Dedifferentiated amniotic fluid mesenchymal stem cell (primary cell): ENCODE data around the gene ARHGAP22.

Experiments used
- DNase-seq: peaks from one replicate; pipeline ENCODE4 v3.0.0-alpha.2; 2016; ENCODE audit errors: extremely low spot score

ARHGAP22 gene

DNA sequence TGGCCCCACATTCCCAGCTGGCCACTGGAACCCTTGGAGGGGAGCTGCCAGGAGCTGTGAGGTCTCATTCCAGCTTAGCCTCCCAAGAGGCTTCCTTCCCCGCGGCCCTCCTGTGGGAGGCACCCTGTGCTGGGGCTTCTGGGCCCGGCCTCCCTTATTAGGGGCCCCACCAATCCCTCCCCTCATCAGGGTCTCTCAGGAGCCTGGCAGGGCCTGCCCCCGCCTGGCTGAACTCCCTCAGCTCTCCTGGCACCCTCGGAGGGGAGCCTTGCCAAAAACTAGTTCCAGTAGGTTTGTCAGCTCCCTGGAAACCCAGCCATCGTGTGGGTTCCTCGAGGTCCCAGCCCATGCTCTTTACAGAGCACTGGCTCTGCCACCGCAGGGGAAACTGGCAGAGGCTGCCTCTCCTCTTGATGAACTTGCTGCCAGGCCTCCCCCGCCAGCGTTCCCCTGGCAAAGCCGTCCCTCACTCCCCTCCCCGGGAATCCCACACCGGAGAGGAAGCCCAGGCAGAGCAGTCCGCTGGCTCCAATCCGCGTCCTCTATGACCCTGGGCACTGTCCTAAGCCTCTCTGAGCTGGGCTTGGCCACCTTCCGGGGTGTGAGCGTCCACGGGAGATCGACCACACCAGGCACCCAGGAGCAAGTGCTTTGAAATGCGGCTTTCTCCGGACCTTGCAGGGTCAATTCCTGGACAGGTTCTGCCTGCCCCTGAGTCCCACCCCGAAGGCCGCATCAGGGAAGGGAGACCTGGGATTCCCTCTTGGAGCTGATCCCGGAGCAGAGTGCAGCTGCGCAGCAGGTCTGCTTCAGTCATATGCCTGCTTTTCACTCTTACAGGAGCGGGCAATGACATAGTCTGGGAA, 139.8 kb downstream of the ARHGAP22 start:
- DNase-seq = no peak

DNA sequence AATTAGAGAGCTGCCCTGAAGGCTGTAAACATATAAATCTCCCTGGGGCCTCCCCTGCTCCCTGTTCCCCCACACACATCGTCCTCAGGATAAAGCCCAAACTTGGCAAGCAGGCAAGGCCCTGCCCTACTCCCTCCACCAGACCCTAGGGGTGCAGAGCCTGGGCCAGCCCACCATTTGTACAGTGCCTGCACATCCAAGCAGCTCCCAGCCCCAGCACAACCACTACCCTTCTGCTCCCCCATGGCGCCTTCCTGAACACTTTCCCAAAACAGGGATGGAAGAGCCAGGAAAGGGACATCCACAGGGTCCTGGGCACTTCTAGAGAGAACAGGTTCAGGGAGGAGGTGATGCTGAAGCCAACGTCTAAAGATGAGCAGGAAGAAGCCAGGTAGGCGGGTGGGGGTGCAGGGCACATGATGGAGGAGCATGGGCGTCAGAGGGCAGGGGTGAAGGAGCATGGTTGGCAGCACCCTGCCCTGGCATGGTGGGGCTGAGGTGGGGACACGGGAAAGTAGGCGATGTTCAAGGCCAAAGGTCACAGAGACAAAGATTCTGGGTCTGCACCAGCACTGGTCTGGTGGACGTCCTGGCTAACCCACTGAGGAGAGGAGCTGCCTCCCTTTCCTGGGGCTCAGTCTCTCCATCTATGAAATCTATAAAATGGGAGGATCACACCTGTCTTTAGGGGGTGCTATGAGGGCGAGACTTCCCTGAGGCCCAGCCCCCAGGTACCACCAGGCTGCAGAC, 140.6 kb downstream of the ARHGAP22 start:
- DNase-seq = no peak

DNA sequence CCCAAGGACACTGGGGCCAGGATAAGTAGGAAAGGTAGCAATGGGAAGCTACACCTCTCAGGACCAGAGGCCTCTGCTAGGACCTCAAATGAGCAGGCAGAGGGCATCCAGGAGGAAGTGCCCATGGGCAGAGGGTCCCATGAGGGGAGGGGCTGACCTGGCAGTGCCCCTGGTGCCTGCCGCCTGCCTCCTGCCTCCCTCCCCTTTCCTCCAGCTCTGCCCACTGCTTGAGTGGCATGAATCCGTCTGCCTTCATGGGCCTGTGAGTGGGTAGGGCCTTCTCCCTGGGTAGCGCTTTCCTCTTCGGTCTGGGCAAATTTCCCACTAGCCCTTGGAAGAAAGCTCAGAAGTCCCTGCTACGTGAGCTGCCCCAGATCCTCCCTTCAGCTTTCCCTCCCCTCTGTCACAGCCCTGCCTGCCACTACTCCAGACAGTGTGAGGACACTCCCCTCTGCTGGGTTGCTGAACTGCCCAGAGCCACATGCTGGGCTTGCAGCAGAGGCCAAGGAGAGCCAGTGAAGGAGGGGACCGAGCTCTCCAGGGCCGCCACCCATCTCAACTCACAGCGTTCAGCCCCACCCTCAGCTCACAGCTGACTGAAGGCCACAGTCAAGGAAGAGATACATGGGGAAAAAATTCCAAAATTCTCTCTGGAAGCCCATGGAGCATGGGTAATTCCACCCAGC, 141.4 kb downstream of the ARHGAP22 start:
- DNase-seq = peak; percentile 68

DNA sequence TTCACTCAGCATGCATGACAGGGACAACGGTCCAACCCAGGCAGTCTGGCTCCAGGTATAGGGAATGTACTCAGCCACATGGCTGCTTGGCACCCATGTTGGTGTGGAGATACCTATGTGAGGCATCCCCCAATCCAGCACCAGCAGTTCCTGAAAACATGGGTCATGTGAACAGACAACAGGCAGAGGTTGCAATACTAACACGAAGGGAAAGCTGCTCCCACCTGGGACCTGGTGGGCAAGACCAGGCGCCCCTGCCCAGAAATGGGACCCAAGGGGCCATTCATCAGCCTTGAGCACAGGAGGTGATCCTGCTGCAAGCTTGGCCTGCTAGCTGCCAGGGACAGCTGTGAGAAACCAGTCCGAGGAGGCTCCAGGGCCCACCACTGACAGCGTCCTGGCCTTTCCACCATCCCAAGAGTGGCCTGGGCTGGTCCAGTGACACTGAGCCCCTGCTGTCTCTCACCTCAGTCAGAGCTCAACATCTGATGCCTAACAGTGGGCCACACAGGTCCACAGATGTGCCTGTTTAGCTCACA, 142.3 kb downstream of the ARHGAP22 start:
- DNase-seq = no peak

DNA sequence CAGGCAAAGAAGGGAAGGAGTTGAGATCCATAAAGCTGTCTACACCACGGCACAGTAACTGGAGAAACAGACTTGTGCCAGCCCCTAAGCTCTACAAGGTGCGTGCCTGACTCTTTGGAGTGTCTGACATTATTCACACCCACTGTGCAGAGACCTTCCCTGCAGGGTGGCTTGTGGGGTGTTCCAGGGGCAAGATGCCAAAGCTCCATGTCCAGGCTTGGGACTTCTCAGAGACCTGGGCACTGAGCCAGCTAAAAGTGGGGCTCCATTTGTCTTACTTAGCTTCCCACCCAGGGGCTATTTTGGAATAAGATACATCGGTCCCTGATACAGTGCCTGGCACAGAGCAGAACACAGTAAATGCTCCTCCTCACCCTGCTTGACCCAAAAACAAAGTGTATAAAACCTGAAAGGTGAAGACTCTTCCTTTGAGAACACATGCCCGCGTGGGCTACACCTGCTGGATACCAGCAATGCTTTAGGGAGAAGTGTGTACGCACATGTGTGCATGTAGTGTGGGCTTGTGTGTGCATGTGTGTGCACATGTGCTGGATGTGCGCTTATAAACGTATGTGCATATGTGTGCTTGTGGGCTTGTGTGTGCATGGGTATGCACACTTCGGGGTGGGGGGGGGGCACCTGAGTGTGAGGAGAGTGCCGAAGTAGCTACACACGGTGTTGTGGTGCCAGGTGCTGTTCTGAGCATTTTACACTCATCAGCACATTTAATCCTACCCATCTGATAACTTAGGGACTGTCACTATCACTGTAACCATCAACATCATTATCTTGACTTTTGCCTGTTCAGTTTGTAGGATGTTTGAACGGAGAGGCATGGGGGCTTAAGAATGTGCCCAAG, 143.0 kb downstream of the ARHGAP22 start:
- DNase-seq = no peak

DNA sequence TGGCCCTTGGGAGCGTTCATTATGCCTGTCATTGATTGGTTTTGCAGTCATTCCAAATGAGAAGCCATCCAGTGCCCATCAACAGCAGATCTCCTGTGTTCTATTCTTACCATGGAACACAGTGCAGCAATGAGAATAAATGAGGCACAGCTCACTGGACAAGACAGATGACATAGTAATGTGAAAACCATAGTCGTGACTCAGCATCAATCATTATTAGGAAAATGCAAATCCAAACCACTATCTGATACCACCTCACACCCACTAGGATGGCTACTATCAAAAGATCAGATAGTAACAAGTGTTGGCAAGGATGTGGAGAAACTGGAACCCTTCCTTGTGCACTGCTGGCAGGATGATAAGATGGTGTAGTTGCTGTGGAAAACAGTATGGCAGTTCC, 144.7 kb downstream of the ARHGAP22 start:
- no peak for DNase-seq

DNA sequence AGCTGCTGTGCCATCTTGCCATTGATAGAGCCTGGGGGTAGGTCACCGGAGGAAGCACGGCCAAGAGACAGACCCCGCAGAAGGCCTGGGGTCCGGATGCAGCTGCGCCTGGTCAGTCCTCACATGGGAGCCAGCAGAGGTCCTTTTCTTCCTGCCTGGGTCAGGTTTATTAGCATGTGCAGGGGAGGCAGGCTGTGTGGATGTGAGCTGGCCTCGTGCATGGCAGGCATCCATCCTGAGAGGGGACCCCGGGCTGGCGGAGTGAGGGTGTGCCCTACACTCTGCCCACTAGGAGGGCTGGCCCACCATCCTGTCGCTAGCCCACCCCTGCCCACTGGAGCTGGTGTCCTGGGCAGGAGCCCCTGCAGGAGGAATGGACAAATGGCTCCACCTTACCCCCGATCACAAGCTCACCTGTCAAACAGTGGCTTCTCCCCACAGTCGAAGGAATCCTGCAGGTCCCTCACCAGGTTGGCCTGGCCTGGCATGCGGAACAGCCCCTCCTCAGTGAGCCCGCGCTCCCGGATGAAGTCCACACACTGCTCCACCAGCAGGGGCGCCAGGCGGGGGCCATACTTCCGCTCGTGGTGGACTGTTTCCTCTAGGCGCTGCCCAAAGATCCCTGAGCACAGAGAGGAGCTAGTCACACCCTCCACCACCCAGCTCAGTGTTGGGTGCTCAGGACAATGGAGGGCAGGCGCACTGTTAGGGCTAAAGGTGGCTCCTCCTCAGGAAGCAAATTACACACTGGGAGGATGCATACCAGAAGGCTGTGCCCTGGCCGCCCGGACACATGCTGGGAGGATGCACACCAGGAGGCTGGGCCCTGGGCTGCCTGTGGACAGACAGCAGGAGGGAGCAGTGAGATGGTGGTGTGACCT, 145.4 kb downstream of the ARHGAP22 start:
- DNase-seq = no peak

DNA sequence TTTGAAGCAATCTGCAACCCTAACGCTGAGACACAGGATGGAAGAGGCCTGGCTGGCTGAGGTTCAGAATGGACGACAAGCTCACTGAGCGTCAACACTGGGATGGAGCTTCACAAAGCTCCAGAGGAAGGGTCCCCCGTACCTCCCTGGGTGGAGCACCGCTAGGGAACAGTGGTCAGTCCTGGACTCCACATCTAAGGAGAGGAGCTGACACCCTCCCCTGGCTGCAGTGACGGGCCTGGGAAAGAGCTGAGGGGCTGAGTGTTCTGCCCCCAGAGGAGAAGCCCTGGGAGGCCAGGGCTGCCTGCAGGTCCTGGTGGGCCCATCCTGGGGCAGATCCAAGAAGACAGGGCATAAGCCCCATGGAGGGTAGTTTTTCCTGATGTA, 146.2 kb downstream of the ARHGAP22 start:
- DNase-seq = no peak

DNA sequence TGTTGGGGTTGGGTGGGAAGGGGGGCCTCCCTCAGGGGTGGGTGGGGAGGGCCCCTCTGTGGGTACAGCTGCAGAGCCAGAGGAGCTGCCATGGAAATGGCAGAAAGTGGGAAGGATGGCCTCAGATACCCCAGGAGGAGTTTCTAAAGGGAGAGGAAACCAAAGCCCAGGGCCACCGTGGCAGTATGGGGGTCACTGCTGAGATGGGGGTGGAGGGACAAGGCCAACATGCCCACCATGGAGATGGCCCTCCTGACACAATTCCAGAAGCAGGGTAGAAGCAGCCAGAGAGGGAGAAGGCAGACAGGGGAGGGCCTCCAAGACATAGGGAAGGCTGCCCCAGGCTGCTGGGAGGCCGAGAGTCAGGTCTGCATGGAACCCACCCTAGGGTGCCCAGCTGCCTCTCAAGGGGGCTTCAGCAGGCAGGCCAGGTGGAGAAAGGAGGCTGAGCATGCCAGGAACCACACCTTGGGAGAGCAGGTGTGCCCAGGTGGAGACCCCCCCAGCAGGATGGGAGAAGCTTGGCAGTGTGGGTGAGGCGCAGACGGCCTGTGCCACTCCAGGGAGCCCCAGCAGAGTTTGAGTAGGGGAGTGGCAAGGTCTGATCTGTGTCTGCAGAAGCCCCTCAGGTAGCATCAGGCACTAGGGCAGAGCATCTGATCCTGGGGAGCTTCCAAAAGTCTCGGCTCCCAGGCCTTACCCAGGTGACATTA, 146.8 kb downstream of the ARHGAP22 start:
- DNase-seq = no peak

DNA sequence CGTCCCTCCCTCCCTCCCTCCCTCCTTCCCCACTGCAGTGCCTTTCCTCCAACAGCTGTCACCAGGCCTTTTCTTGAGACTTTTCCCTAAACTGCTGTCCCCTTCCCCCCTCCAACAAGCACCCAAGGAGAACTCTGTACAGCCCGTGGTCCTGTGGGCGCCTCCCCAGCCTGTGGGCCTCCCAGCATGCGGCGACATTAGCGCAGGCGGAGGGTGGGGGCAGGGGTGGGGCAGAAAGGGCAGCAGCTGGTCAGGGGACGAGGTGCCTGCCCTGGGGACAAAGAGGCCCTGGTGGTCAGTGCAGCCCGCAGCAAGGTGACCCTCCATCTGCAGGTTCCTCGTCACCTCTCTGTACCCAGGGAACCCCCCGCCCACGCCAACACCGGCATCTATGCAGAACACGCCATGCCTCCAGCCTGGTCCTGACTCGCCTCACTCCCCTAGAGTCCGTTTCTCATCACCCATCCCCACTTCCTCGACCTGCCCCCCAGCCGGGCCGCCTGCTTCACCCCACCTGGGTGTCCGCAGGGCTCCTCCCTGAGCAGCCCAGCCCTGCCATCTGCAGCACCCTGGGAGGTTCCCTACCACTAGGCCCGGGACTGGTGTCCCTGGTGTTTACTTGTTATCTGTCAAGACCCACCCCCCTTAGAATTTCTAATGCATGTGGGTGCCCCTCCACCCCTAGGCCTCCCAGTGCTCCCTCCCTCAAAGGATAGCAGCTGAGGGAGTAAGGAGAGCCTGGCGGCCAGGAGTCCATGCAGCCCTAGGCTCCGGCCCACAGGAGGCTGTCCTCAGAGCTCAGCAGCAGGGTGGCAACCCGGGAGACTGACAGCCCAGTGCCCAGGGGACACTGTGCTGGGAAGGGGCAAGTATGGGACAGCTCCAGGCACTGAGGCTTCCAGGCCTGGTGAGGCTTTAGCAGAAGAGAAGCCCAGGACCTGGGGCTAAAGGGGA, 147.8 kb downstream of the ARHGAP22 start:
- DNase-seq = no peak

DNA sequence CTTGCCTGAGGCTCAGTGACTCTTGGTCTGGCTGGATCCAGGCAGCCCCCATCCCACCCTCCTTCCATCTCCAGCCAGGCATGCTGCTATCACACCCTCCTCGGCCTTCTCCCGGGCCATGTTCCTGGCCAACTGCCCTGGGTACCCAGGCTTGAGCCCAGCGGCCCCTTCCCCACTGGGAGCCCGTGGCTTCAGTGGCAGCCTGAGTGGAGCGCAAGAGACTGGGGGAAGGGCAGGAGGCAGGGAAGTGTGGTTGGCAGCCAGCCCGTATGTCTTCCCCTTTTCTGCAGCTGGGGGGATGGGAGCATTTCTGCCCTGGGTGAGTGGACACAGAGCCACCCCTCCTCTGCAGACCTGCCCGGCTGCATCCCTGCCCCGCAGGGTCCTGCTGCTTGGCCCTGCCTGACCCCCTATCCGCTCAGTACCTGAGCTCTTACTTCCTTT, 148.5 kb downstream of the ARHGAP22 start:
- DNase-seq = no peak

DNA sequence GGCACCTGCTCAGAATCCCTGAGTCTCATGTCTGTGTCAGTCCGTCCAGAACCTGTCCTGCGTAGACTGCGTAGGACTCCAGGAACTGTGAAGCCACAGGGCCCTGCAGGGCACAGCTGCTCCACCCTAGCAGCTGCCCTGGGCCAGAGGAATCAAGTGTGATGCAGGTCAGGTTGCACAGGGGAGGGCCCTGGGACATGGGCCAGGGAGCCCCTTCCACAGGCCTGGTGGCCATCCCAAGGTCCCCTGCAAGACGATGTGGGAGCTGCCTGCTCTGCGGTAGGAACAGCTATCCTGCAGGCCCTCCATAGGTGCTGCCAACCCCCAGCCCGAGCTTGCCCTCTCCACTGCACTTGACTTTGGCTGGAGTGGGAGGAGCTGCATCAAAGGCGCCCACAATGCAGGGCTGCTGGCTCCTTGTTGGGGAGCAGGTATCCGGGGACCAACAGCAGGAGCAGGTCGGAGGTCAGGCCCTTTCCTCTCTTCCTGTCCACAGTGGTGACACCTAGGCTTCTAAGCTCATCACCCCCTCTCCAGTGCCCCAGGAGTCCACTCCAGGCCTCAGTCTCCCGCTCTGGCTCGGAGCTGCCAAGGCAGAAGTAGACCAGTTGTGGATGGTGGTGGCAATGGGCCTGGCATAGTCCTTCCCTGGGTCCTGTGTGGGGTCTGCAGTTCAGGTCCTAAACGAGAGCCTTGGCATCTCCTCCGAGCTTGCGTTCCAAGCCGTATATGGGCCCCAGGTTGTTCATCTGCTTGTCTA, 149.3 kb downstream of the ARHGAP22 start:
- DNase-seq = no peak

DNA sequence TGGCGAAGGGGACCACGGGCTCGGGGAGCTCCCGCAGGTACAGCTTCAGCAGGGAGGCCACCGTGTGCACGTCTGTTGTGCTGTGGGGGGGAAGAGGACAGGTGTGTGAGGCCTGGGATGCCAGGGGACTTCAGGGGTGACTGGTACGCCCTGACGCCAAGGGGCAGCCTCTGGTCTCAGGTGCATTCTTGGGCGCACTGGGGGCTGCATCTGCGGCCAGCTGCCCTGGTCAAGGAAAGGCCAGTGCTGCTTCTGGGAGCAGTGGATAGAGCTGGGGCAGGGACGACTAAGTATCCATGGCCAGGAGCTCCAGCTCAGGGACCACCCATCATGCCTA, 149.8 kb downstream of the ARHGAP22 start:
- no peak for DNase-seq

DNA sequence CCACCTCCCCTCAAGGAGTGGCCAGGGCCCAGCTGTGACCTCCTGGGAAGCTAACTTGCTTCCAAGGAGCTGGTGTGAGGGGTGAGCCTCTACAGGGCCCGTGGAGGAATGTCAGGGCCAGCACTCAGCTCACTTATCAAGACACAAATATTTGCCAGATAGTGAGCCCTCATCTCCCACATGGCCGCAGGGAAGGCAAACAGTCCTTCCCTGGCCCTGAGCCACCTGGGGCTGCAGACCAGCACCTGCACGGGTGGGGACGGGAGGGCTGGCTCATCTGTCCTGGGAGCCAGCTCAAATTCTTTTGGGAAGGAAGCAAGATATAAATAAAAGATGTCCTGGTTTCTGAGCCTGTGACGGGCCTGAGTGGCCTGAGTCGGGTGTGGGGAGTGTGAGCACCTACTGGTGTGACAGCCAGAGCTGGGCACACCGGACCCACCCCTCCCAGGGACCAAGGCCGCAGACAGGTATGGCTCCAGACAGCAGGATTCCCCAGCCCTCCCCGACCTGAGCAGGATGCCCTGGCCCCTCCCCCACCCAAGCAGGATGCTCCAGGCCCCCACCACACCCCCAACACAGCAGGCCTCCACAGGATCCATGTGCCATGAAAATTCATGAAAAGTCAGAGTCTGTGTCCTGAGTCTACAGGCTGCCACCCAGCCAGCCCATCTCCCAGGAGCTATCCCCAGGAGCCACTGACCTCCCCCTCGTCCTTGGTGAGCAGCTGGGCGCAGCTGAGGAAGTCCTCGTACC, 150.4 kb downstream of the ARHGAP22 start:
- no peak for DNase-seq

DNA sequence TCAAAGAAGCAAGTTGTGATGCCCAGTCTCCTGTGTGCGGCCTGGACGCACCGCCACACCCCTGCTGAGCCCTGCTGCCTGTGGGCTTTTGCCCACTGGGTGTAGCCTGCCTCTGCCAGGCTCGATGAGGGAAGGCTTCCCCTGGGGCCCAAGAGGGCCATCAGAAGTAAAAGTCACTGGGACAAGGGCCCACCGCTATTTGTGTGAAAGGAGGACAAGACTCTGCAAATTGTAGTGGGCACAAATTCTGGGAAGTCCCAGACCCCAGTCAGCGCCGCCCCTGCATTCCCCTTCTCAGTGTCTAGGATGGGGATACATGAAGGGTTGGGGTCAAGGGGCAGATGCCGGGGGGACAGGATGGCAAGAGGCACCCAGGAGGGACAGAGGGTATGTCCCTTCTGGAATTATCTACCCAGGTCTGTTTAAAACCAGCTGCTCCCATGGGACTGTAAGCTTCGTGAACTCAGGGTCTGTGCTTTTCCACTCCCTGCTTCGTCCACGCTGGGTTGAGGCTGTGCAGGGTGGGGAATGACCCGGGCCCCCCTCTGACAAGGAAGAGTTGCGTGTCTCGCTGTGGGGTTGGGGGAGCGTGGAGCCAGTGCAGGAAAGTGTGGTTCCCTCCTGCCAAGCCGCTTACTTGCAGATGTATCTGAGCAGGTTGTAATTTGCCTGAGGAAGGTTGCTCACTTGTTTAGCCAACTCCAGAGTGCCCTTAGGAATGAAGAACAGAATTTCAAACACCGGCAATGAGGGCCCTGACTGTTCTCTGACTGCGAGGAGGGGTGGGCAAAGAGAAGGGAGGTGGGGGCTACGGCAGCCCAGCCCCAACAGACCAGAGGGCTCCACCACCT, 151.2 kb downstream of the ARHGAP22 start:
- DNase-seq = no peak

DNA sequence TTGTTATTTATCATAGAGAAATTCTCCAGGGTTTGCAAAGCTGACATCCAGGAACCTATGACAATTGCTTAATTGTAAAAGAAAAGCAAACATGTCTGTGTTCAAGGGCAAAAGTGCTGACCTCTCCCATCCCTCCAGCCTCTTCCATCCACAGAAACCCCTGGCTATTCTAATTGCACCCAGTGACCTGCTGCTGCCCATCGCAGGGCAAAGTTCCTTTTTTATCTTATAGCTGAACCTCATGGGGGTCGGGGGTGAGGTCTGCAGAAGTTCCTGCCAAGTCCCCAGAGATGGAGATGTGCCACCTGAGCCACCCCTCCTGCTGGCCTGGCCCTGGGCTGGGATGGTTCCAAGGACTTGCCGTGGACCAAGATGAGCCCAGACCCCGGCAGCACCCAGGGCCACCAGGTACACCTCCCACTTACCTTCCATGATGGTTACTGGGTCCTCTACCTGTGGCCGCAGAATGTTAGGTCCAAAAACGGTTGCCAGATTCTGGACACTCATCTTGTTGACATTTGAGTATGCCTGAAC, 151.9 kb downstream of the ARHGAP22 start:
- no peak for DNase-seq
